GM23338 (cell line): ENCODE data around the gene KAT14. TPM values are rescaled to one million over a fixed set of nuclear protein-coding genes. Genes with fewer than 3 reads are reported as not detected.
"Not testable (repeated sequence)": the region's sequence is repeated elsewhere in the genome, so short reads cannot be mapped to it uniquely, and the experiment has no call there.

ENCODE experiments used
- ATAC-seq: fragments of 200-7000 bp; cut with Tn5 transposase; 3 replicates; pipeline ENCODE4 v1.9.1; 2020
- DNase-seq: peaks from one replicate; pipeline ENCODE4 v3.0.0-alpha.2; 2015; ENCODE audit warnings: low spot score
- H2AFZ ChIP-seq: fragments of 200-600 bp; sonication (generic); 2 replicates; pipeline ENCODE4 v1.8.0; 2016; ENCODE audit warnings: antibody characterized with exemption, mild to moderate bottlenecking, moderate library complexity
- H3F3A ChIP-seq: fragments of 200-600 bp; sonication (generic); replicated peaks from 2 replicates; pipeline ENCODE4 v1.8.0; 2017; ENCODE audit warnings: antibody characterized with exemption, mixed run types, low read depth
- H3K27ac ChIP-seq: fragments of 200-600 bp; sonication (generic); 2 replicates; pipeline ENCODE4 v1.6.1; 2016; ENCODE audit warnings: low read depth
- H3K27me3 ChIP-seq: fragments of 200-600 bp; sonication (generic); 2 replicates; pipeline ENCODE4 v1.8.0; 2016; ENCODE audit warnings: mild to moderate bottlenecking, mixed run types, moderate library complexity; ENCODE audit not compliant: insufficient read depth
- H3K36me3 ChIP-seq: fragments of 200-600 bp; sonication (generic); 2 replicates; pipeline ENCODE4 v1.8.0; 2016; ENCODE audit warnings: mild to moderate bottlenecking; ENCODE audit not compliant: insufficient read depth
- H3K4me1 ChIP-seq: fragments of 200-600 bp; sonication (generic); 2 replicates; pipeline ENCODE4 v1.8.0; 2016; ENCODE audit warnings: mild to moderate bottlenecking, moderate library complexity; ENCODE audit not compliant: insufficient read depth
- H3K4me2 ChIP-seq: fragments of 200-600 bp; sonication (generic); 2 replicates; pipeline ENCODE4 v1.7.1; 2017; ENCODE audit warnings: mixed run types
- H3K4me3 ChIP-seq: fragments of 200-600 bp; sonication (generic); 2 replicates; pipeline ENCODE4 v1.6.1; 2016; ENCODE audit warnings: mixed run types
- H3K79me2 ChIP-seq: fragments of 200-600 bp; sonication (generic); replicated peaks from 2 replicates; pipeline ENCODE4 v1.8.0; 2017; ENCODE audit warnings: mild to moderate bottlenecking; ENCODE audit not compliant: insufficient read depth
- H3K9me2 ChIP-seq: fragments of 200-600 bp; sonication (generic); 2 replicates; pipeline ENCODE4 v1.8.0; 2017; ENCODE audit not compliant: insufficient read depth
- H4K20me1 ChIP-seq: fragments of 200-600 bp; sonication (generic); replicated peaks from 2 replicates; pipeline ENCODE4 v1.8.0; 2017; ENCODE audit warnings: mild to moderate bottlenecking; ENCODE audit not compliant: insufficient read depth
- H3K27ac Mint-ChIP-seq: 2 replicates; pipeline ENCODE4 v1.8.0; 2020; ENCODE audit warnings: inconsistent platforms, mild to moderate bottlenecking, moderate library complexity, mixed read lengths
- H3K27me3 Mint-ChIP-seq: 3 replicates; pipeline ENCODE4 v1.8.0; 2022; ENCODE audit warnings: low read depth, mild to moderate bottlenecking, moderate library complexity, mixed read lengths, inconsistent platforms; ENCODE audit not compliant: insufficient read depth, poor library complexity
- H3K36me3 Mint-ChIP-seq: 3 replicates; pipeline ENCODE4 v1.8.0; 2021; ENCODE audit warnings: low read depth, mild to moderate bottlenecking, inconsistent platforms, moderate library complexity, mixed read lengths
- H3K4me1 Mint-ChIP-seq: 3 replicates; pipeline ENCODE4 v1.8.0; 2020; ENCODE audit warnings: mild to moderate bottlenecking, inconsistent platforms, mixed read lengths
- H3K4me3 Mint-ChIP-seq: 3 replicates; pipeline ENCODE4 v1.8.0; 2021; ENCODE audit warnings: moderate library complexity, mild to moderate bottlenecking, inconsistent platforms, mixed read lengths
- H3K9me3 Mint-ChIP-seq: 3 replicates; pipeline ENCODE4 v1.8.0; 2020; ENCODE audit warnings: moderate library complexity, mild to moderate bottlenecking, inconsistent platforms, mixed read lengths
- polyA plus RNA-seq: library from polyadenylated mRNA; unstranded; fragments of >200 nt; fragmentation: Nextera tagmentation; extraction: Ambion mirVana; gene quantifications from 2 replicates; pipeline ENCODE4 v1.2.1, GENCODE V29; 2016
- total RNA-seq: library from RNA; depleted of rRNA; stranded (reverse); fragments of >200 nt; shearing (Covaris generic); gene quantifications from 2 replicates; pipeline ENCODE4 v1.2.3, GENCODE V29; 2014
- TF ChIP-seq, protein P1 (sequence below): fragments of 250-450 bp; sonication (Bioruptor Pico); IDR thresholded peaks from 2 replicates; pipeline ENCODE4 v1.5.0; 2020; ENCODE audit warnings: mild to moderate bottlenecking, moderate library complexity
- TF ChIP-seq, protein P2 (sequence below), 2 experiments: fragments of 200-600 bp in 1 of 2; sonication (generic) in 1 of 2; conservative IDR thresholded peaks; 2 replicates each; pipeline versions ENCODE4 v1.5.1 to v1.6.1; 2016 to 2017; ENCODE audit warnings: antibody characterized with exemption in 2 of 2, low read depth in 2 of 2, mild to moderate bottlenecking in 2 of 2, moderate library complexity in 1 of 2

The KAT14 gene
- total and polyA plus RNA-seq, 2 experiments from 2014 or later = 17.8 to 25.0 TPM

DNA sequence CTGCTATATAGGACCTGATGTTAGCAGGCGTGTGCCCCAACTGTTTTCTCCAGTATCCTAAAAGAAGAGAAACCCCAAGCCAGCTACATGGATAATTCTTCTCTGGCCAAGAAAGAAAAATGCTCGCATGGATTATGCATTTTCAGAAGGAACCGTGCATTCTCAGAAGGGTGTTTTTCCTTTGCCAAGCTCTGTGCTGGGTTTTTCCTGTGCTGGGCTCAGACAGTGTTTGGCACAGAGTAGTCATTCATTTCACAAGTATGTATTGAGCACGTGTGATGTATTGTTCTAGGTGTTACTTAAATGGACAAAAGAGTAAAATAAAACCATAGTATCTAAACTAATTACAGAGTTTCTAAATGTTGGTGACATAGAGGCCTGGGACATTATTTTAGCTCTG, 88.0 kb downstream of the KAT14 start (continued):
- TF ChIP-seq, protein P1, sequence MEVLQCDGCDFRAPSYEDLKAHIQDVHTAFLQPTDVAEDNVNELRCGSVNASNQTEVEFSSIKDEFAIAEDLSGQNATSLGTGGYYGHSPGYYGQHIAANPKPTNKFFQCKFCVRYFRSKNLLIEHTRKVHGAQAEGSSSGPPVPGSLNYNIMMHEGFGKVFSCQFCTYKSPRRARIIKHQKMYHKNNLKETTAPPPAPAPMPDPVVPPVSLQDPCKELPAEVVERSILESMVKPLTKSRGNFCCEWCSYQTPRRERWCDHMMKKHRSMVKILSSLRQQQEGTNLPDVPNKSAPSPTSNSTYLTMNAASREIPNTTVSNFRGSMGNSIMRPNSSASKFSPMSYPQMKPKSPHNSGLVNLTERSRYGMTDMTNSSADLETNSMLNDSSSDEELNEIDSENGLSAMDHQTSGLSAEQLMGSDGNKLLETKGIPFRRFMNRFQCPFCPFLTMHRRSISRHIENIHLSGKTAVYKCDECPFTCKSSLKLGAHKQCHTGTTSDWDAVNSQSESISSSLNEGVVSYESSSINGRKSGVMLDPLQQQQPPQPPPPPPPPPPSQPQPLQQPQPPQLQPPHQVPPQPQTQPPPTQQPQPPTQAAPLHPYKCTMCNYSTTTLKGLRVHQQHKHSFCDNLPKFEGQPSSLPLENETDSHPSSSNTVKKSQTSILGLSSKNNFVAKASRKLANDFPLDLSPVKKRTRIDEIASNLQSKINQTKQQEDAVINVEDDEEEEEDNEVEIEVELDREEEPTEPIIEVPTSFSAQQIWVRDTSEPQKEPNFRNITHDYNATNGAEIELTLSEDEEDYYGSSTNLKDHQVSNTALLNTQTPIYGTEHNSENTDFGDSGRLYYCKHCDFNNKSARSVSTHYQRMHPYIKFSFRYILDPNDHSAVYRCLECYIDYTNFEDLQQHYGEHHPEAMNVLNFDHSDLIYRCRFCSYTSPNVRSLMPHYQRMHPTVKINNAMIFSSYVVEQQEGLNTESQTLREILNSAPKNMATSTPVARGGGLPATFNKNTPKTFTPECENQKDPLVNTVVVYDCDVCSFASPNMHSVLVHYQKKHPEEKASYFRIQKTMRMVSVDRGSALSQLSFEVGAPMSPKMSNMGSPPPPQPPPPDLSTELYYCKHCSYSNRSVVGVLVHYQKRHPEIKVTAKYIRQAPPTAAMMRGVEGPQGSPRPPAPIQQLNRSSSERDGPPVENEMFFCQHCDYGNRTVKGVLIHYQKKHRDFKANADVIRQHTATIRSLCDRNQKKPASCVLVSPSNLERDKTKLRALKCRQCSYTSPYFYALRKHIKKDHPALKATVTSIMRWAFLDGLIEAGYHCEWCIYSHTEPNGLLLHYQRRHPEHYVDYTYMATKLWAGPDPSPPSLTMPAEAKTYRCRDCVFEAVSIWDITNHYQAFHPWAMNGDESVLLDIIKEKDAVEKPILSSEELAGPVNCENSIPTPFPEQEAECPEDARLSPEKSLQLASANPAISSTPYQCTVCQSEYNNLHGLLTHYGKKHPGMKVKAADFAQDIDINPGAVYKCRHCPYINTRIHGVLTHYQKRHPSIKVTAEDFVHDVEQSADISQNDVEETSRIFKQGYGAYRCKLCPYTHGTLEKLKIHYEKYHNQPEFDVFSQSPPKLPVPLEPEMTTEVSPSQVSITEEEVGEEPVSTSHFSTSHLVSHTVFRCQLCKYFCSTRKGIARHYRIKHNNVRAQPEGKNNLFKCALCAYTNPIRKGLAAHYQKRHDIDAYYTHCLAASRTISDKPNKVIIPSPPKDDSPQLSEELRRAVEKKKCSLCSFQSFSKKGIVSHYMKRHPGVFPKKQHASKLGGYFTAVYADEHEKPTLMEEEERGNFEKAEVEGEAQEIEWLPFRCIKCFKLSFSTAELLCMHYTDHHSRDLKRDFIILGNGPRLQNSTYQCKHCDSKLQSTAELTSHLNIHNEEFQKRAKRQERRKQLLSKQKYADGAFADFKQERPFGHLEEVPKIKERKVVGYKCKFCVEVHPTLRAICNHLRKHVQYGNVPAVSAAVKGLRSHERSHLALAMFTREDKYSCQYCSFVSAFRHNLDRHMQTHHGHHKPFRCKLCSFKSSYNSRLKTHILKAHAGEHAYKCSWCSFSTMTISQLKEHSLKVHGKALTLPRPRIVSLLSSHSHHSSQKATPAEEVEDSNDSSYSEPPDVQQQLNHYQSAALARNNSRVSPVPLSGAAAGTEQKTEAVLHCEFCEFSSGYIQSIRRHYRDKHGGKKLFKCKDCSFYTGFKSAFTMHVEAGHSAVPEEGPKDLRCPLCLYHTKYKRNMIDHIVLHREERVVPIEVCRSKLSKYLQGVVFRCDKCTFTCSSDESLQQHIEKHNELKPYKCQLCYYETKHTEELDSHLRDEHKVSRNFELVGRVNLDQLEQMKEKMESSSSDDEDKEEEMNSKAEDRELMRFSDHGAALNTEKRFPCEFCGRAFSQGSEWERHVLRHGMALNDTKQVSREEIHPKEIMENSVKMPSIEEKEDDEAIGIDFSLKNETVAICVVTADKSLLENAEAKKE (CRISPR knock-in tag) = no peak
- TF ChIP-seq, protein P2, sequence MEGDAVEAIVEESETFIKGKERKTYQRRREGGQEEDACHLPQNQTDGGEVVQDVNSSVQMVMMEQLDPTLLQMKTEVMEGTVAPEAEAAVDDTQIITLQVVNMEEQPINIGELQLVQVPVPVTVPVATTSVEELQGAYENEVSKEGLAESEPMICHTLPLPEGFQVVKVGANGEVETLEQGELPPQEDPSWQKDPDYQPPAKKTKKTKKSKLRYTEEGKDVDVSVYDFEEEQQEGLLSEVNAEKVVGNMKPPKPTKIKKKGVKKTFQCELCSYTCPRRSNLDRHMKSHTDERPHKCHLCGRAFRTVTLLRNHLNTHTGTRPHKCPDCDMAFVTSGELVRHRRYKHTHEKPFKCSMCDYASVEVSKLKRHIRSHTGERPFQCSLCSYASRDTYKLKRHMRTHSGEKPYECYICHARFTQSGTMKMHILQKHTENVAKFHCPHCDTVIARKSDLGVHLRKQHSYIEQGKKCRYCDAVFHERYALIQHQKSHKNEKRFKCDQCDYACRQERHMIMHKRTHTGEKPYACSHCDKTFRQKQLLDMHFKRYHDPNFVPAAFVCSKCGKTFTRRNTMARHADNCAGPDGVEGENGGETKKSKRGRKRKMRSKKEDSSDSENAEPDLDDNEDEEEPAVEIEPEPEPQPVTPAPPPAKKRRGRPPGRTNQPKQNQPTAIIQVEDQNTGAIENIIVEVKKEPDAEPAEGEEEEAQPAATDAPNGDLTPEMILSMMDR (conservative IDR thresholded peaks at IDR 0.05; ENCODE audit: low read depth in 2 of 2) = no peak

DNA sequence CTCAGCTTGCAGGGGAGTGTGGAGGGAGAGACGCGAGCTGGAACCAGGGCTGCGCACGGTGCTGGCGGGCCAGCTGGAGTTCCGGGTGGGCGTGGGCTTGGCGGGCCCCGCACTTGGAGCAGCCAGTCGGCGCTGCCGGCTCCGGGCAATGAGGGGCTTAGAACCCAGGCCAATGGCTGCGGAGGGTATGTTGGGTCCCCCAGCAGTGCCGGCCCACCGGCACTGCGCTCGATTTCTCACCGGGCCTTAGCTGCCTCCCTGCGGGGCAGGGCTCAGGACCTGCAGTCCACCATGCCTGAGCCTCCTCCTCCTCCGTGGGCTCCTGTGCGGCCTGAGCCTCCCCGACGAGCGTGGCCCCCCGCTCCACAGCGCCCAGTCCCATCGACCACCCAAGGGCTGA, 89.1 kb downstream of the KAT14 start:
- H3K4me1 Mint-ChIP-seq = peaks cover 16% of the 10 kb centered on the region
- H3K36me3 Mint-ChIP-seq, ATAC-seq, H3K79me2 ChIP-seq, H2AFZ ChIP-seq, H3K27me3 ChIP-seq, DNase-seq, H3F3A ChIP-seq, H3K4me3 ChIP-seq, H3K9me2 ChIP-seq, H3K4me3 Mint-ChIP-seq, H3K36me3 ChIP-seq, H3K27ac ChIP-seq, H3K4me2 ChIP-seq, H3K27ac Mint-ChIP-seq, H4K20me1 ChIP-seq, H3K27me3 Mint-ChIP-seq: not testable (repeated sequence)
- H3K9me3 Mint-ChIP-seq = peaks cover 13% of the 10 kb centered on the region; the same call in 1 of the 3 replicates
- peaks cover 12% of the 10 kb centered on the region for H3K4me1 ChIP-seq
